Mesendoderm (in vitro differentiated cells): ENCODE results near the gene PROSER3.

Source experiments
- DNase-seq: peaks from one replicate; pipeline ENCODE4 v3.0.0; 2013
- H2AK5ac ChIP-seq: 2 replicates; pipeline ENCODE4 v1.6.1; 2013; ENCODE audit warnings: low read length, inconsistent platforms
- H2BK120ac ChIP-seq: 2 replicates; pipeline ENCODE4 v1.6.1; 2013; ENCODE audit warnings: low read depth, mild to moderate bottlenecking, low read length, moderate library complexity, mixed read lengths
- H2BK15ac ChIP-seq: replicated peaks from 2 replicates; pipeline ENCODE4 v1.6.1; 2013; ENCODE audit warnings: low read depth, mild to moderate bottlenecking, moderate library complexity
- H2BK5ac ChIP-seq: 2 replicates; pipeline ENCODE4 v1.6.1; 2013; ENCODE audit warnings: low read length, inconsistent platforms
- H3K18ac ChIP-seq: 2 replicates; pipeline ENCODE4 v1.6.1; 2013; ENCODE audit warnings: mild to moderate bottlenecking, low read length, mixed read lengths
- H3K23ac ChIP-seq: one replicate; pipeline ENCODE4 v1.6.1; 2013; ENCODE audit warnings: low read length
- H3K27ac ChIP-seq: 2 replicates; pipeline ENCODE4 v1.5.1; 2013; ENCODE audit warnings: low read depth, mild to moderate bottlenecking, inconsistent platforms, low read length, moderate library complexity
- H3K27me3 ChIP-seq: 2 replicates; pipeline ENCODE4 v1.6.1; 2013; ENCODE audit warnings: low read length, control low read depth, mild to moderate bottlenecking, inconsistent platforms; ENCODE audit not compliant: insufficient read depth, poor library complexity
- H3K36me3 ChIP-seq: 2 replicates; pipeline ENCODE4 v1.6.1; 2013; ENCODE audit warnings: low read length, inconsistent platforms; ENCODE audit not compliant: control insufficient read depth, insufficient read depth
- H3K4ac ChIP-seq: one replicate; pipeline ENCODE4 v1.6.1; 2013; ENCODE audit warnings: low read depth, mild to moderate bottlenecking, low read length, moderate library complexity
- H3K4me1 ChIP-seq: 2 replicates; pipeline ENCODE4 v1.6.1; 2013; ENCODE audit warnings: low read depth, low read length, inconsistent platforms; ENCODE audit not compliant: control insufficient read depth
- H3K4me2 ChIP-seq: 2 replicates; pipeline ENCODE4 v1.6.1; 2013; ENCODE audit warnings: low read length
- H3K4me3 ChIP-seq: 2 replicates; pipeline ENCODE4 v1.5.1; 2013; ENCODE audit warnings: mild to moderate bottlenecking, low read length
- H3K56ac ChIP-seq: one replicate; pipeline ENCODE4 v1.6.1; 2013; ENCODE audit warnings: low read length
- H3K79me1 ChIP-seq: 2 replicates; pipeline ENCODE4 v1.6.1; 2013; ENCODE audit warnings: low read length, inconsistent platforms
- H3K79me2 ChIP-seq: 2 replicates; pipeline ENCODE4 v1.6.1; 2013; ENCODE audit warnings: mild to moderate bottlenecking, low read length; ENCODE audit not compliant: control insufficient read depth, insufficient read depth
- H3K9ac ChIP-seq: 2 replicates; pipeline ENCODE4 v1.6.1; 2013; ENCODE audit warnings: low read length, inconsistent platforms
- H4K5ac ChIP-seq: one replicate; pipeline ENCODE4 v1.6.1; 2013; ENCODE audit warnings: low read length
- H4K8ac ChIP-seq: one replicate; pipeline ENCODE4 v1.6.1; 2013; ENCODE audit warnings: low read depth, mild to moderate bottlenecking, control low read depth, low read length, moderate library complexity
- WGBS: extraction: QIAGEN DNeasy Blood & Tissue Kit; methylation state at CpG from one replicate; pipeline ENCODE4 v1.1.7; 2013; ENCODE audit warnings: low lambda C conversion rate, missing lambda C conversion rate; ENCODE audit not compliant: insufficient coverage; ENCODE audit errors: extremely low coverage; 5-methylcytosine and 5-hydroxymethylcytosine counted together

PROSER3 gene

GRCh38 chr19:35759697-35760096, 1.7 kb downstream of the PROSER3 start:
- H3K56ac ChIP-seq: no peak overlapping the region
- H3K4me2 ChIP-seq: no peak overlapping the region
- H2BK120ac ChIP-seq: no peak overlapping the region
- H4K5ac ChIP-seq: no peak overlapping the region
- no peak overlapping the region for H2BK5ac ChIP-seq
- H3K18ac ChIP-seq: no peak overlapping the region
- H3K23ac ChIP-seq: no peak overlapping the region
- peaks cover 9% of the 10 kb centered on the region for H3K79me1 ChIP-seq
- peaks cover 6% of the 10 kb centered on the region for H3K36me3 ChIP-seq
- H3K4me1 ChIP-seq: no peaks in the 10 kb centered on the region
- H3K9ac ChIP-seq: no peak overlapping the region
- no peak overlapping the region for H3K27ac ChIP-seq
- H3K27me3 ChIP-seq: no peaks in the 10 kb centered on the region
- no peak overlapping the region for H2AK5ac ChIP-seq
- H3K79me2 ChIP-seq: peaks cover 4% of the 10 kb centered on the region
- no peak overlapping the region for H4K8ac ChIP-seq
- WGBS: no CpG with 5 or more reads among the region's 2 CpGs
- DNase-seq: no peak
- H3K4ac ChIP-seq: no peak overlapping the region
- H2BK15ac ChIP-seq: no peak overlapping the region
- H3K4me3 ChIP-seq: no peak overlapping the region

DNA sequence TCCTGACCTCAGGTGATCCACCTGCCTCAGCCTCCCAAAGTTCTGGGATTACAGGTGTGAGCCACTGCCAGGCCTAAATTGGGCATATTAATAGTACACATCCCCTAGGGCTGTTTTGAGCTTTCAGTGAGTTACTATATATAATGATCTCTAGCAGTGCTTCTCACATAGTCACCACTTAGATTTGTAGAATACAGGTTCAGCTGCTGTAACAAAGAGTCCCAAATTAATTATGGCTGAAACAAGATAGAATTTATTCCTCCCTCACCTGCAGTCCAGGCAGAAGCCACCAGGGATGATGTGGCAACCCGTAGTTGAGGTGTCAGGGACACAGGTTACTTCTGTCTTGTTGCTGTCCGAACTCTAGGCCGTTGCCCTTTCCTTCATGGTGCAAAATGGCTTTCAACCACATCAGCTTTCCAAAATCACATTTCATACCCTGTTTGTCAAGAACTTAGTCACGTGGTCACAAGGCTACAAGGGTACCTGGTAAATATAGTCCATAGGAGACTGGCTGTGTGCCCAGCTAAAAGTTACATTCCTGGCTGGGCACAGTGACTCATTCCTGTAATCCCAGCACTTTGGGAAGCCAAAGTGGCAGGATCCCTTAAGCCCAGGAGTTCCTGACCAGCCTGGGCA, 2.9 kb downstream of the PROSER3 start:
- no peak overlapping the region for H3K4me3 ChIP-seq
- no peak overlapping the region for H4K8ac ChIP-seq
- no peak overlapping the region for H2BK15ac ChIP-seq
- no peak overlapping the region for H4K5ac ChIP-seq
- no peak overlapping the region for H3K9ac ChIP-seq
- no peak overlapping the region for H3K27ac ChIP-seq
- no peak overlapping the region for H3K4me2 ChIP-seq
- no peak overlapping the region for H3K23ac ChIP-seq
- H2BK5ac ChIP-seq: no peak overlapping the region
- no peaks in the 10 kb centered on the region for H3K27me3 ChIP-seq
- H3K4me1 ChIP-seq: no peaks in the 10 kb centered on the region
- H3K79me2 ChIP-seq: peaks cover 4% of the 10 kb centered on the region
- peaks cover 9% of the 10 kb centered on the region for H3K79me1 ChIP-seq
- no peak overlapping the region for H2BK120ac ChIP-seq
- H3K4ac ChIP-seq: no peak overlapping the region
- peaks cover 9% of the 10 kb centered on the region for H3K36me3 ChIP-seq
- no peak for DNase-seq
- no CpG with 5 or more reads among the region's 4 CpGs for WGBS
- H3K18ac ChIP-seq: no peak overlapping the region
- H2AK5ac ChIP-seq: no peak overlapping the region
- no peak overlapping the region for H3K56ac ChIP-seq

DNA sequence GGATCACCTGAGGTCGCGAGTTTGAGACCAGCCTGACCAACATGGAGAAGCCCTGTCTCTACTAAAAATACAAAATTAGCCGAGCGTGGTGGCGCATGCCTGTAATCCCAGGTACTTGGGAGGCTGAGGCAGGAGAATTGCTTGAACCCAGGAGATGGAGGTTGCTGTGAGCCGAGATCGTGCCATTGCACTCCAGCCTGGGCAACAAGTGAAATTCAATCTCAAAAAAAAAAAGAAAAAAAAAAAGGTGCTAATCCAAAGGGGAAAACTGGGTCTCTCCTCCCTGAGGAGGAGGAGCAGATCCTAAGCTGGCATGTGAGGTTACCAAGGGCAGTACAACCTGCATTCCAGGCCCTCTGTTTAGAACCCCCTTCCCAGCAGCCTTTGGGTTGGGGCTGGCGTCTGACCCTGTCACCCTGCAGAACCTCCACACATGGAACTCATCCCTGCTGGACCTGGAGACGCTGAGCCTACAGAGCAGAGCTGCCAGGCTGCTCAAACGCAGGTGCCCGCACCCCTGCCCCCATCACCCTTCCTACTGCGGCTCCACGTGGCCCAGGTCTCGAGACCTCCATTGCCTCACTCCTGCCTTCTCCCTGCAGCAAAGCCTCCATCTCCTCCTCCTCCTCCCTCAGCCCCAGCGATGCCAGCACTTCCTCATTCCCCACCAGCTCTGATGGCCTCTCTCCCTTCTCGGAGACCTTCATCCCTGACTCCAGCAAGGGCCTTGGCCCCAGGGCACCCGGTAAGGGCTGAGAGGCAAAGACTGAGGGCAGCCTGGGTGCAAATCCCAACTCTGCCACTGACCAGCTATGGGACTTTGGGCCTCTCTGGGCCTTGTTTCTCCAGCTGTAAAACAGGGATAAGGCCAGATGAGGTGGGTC, 6.7 kb downstream of the PROSER3 start:
- no peak overlapping the region for H2AK5ac ChIP-seq
- H3K27ac ChIP-seq: no peak overlapping the region
- H4K5ac ChIP-seq: no peak overlapping the region
- H3K23ac ChIP-seq: no peak overlapping the region
- H4K8ac ChIP-seq: no peak overlapping the region
- no peak overlapping the region for H3K4me2 ChIP-seq
- no peak overlapping the region for H3K4me3 ChIP-seq
- WGBS: no CpG with 5 or more reads among the region's 17 CpGs
- H2BK120ac ChIP-seq: no peak overlapping the region
- H3K18ac ChIP-seq: no peak overlapping the region
- no peak overlapping the region for H3K4ac ChIP-seq
- no peak overlapping the region for H3K56ac ChIP-seq
- H3K79me1 ChIP-seq: peaks cover 2% of the 10 kb centered on the region
- H3K36me3 ChIP-seq: peaks cover 11% of the 10 kb centered on the region
- H2BK15ac ChIP-seq: no peak overlapping the region
- H3K9ac ChIP-seq: no peak overlapping the region
- H3K27me3 ChIP-seq: no peaks in the 10 kb centered on the region
- no peak for DNase-seq
- H3K79me2 ChIP-seq: peaks cover 2% of the 10 kb centered on the region
- no peaks in the 10 kb centered on the region for H3K4me1 ChIP-seq
- no peak overlapping the region for H2BK5ac ChIP-seq

- H3K23ac ChIP-seq: no peak overlapping the region
- no peak overlapping the region for H3K4me3 ChIP-seq
- H4K8ac ChIP-seq: no peak overlapping the region
- no peak overlapping the region for H2BK120ac ChIP-seq
- no peak overlapping the region for H3K4ac ChIP-seq
- H3K36me3 ChIP-seq: peaks cover 7% of the 10 kb centered on the region
- no peaks in the 10 kb centered on the region for H3K4me1 ChIP-seq
- H3K79me2 ChIP-seq: no peaks in the 10 kb centered on the region
- no peak overlapping the region for H3K4me2 ChIP-seq
- no peak overlapping the region for H3K56ac ChIP-seq
- WGBS: no CpG with 5 or more reads among the region's 11 CpGs
- no peak overlapping the region for H3K9ac ChIP-seq
- no peak overlapping the region for H3K18ac ChIP-seq
- H2BK15ac ChIP-seq: no peak overlapping the region
- no peak overlapping the region for H2AK5ac ChIP-seq
- no peak overlapping the region for H2BK5ac ChIP-seq
- H3K79me1 ChIP-seq: no peaks in the 10 kb centered on the region
- H3K27ac ChIP-seq: no peak overlapping the region
- no peak for DNase-seq
- H3K27me3 ChIP-seq: no peaks in the 10 kb centered on the region
- no peak overlapping the region for H4K5ac ChIP-seq
These were observed 8.7 kb downstream of the PROSER3 start for GRCh38 chr19:35766571-35767104.

DNA sequence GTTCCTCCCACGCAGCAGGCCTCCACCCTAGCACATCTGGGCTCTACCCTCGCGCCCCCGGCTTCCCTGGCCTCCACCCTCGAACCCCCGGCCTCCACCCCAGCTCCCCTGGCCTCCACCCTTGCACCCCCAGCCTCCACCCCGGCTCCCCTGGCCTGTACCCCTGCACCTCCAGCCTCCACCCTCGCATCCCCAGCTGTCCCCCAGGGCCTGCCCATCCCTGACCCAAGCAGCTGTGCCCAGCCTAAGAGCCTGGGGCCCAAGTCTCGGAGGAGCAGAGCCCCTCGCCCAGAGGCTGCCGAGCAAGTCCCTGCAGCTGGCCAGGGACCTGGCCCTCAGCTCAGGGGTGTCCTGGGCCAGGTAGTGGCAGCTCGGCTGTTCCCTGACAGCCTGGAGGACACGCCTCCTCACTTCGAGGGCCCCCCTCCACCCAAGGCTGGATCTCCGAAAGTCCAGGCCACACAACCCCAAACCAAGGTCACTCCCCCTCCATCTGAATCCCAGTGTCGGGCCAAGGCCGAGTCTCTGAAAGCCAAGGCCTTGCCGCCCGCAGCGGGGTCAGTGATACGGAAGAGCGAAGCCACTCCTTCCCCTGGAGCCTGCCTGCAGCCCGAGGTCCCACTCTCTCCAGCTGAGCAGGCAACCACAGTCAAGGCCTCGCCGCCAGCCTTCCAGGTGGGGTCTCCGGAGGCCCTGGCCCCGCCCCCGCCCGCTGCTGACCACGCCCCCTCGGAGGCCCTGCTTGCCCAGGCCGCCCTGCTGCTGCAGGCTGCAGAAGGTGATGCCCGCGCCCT, 9.5 kb downstream of the PROSER3 start:
- H2BK120ac ChIP-seq: no peak overlapping the region
- no peak overlapping the region for H3K18ac ChIP-seq
- no peaks in the 10 kb centered on the region for H3K79me2 ChIP-seq
- H2BK15ac ChIP-seq: no peak overlapping the region
- peak overlapping the region; percentile 37 for H3K56ac ChIP-seq
- H3K4me3 ChIP-seq: no peak overlapping the region
- peak overlapping the region; percentile 45 for H3K9ac ChIP-seq
- H3K27ac ChIP-seq: no peak overlapping the region
- no peak overlapping the region for H4K8ac ChIP-seq
- H3K4ac ChIP-seq: no peak overlapping the region
- no peaks in the 10 kb centered on the region for H3K4me1 ChIP-seq
- no peak overlapping the region for H4K5ac ChIP-seq
- H2BK5ac ChIP-seq: no peak overlapping the region
- no peak overlapping the region for H3K4me2 ChIP-seq
- H3K27me3 ChIP-seq: no peaks in the 10 kb centered on the region
- peak; percentile 92 for DNase-seq
- H2AK5ac ChIP-seq: no peak overlapping the region
- no CpG with 5 or more reads among the region's 34 CpGs for WGBS
- no peaks in the 10 kb centered on the region for H3K79me1 ChIP-seq
- no peak overlapping the region for H3K23ac ChIP-seq
- peaks cover 5% of the 10 kb centered on the region for H3K36me3 ChIP-seq
